Subcutaneous adipose tissue (tissue), 4 donors: ENCODE measurements around the gene KIRREL3. TPM values are rescaled to one million over a fixed set of nuclear protein-coding genes. Genes with fewer than 3 reads are reported as not detected.

Experiments
- total RNA-seq, 4 donors: library from RNA; depleted of rRNA; stranded (reverse); fragments of >200 nt; gene quantifications; one replicate each; pipeline ENCODE4 v1.1.0, GENCODE V29; 2016
- TF ChIP-seq, protein P1 (sequence below): fragments of 450-650 bp; IDR thresholded peaks from one replicate; pipeline ENCODE4 v1.5.1; 2016; ENCODE audit warnings: low read depth, mild to moderate bottlenecking, control low read depth, antibody characterized with exemption, moderate library complexity

The KIRREL3 gene
- total RNA-seq, 4 donors from 2014 or later: not detected

DNA sequence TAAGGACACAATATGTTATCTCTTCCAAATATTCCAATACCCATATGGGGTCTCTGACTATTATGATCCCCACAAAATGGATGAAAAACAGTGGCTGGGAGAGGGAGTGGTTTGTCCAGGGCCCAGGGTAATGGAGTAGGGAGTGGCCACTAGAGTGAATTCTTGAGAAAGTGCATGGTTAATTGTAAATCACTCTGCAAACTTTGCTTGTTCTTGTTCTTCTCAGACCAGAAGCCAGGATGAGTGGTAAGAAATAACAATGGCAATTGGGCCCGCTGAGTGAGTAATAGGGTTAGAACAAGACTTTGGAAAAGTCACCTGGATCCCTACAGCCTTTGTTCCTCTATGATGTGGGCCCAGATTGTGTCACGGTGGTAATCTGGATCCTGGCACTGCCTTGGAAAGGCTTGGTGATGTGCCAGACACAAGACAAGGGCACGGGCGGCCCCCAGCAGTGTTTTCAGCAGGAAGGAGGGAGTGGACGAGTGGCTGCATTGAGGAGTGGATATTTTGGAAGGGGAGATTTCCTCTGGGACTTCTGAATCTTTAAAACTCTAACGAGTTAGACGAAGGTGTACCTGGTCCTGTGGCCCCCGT, 18.2 kb upstream of the KIRREL3 start:
- TF ChIP-seq, protein P1, sequence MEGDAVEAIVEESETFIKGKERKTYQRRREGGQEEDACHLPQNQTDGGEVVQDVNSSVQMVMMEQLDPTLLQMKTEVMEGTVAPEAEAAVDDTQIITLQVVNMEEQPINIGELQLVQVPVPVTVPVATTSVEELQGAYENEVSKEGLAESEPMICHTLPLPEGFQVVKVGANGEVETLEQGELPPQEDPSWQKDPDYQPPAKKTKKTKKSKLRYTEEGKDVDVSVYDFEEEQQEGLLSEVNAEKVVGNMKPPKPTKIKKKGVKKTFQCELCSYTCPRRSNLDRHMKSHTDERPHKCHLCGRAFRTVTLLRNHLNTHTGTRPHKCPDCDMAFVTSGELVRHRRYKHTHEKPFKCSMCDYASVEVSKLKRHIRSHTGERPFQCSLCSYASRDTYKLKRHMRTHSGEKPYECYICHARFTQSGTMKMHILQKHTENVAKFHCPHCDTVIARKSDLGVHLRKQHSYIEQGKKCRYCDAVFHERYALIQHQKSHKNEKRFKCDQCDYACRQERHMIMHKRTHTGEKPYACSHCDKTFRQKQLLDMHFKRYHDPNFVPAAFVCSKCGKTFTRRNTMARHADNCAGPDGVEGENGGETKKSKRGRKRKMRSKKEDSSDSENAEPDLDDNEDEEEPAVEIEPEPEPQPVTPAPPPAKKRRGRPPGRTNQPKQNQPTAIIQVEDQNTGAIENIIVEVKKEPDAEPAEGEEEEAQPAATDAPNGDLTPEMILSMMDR: no peak

DNA sequence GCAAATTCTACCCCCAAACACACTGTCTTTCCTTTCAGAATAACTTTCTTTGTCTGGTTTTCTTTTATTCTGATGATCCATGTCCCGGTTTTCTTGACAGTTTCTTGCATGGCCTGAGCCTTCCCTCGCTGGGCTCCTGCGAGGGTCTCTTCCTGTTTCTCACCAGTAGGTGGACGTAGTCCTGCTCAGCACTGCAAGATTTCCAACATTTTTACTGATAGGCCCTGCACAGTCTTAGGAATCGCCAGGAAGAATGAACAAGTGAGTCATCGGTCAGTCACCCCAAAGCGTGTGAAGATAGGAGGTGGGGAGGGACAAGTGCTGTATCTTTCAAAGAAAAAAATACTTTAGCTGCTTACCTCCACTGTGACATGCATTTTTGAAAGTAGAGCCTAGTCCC, 16.9 kb upstream of the KIRREL3 start:
- TF ChIP-seq, protein P1: no peak

DNA sequence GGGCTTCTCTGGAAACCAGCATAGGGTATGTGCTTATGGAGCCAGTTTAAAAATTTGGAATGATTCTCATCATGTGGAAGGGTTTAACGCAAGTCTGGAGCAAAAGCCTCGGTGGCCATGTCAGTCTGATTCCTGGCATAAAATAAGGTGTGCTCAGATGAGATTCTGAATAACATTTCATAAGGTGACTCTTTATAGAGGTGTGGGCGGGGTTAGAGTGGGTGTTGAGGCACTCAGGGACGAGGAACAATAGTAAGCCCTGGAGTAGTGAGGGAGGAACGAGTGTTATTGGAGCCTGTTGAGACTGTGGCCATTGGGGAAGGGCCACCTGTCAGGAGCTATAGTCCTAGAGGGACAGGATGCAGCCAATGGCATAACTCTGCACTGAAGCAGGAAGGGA, 13.0 kb upstream of the KIRREL3 start:
- TF ChIP-seq, protein P1: no peak

DNA sequence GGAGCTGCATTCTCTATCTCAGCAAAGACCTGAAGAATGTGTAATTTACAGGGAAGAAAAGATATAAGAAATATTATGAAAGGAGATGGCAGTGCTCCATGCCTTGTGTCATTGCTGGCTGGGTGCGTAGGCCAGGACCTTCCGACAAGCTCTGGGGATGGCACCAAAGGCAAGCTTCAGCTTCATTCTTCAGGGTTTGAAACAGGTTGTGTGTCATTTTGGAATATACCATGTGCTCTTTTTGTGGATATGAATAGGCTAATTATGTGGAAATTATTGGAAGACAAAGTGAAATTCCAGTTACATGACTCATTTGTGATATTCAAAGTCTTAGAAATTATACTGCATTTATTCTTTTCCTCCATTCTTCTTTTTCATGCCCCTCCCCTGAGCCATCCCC, 5.7 kb upstream of the KIRREL3 start:
- TF ChIP-seq, protein P1: no peak

DNA sequence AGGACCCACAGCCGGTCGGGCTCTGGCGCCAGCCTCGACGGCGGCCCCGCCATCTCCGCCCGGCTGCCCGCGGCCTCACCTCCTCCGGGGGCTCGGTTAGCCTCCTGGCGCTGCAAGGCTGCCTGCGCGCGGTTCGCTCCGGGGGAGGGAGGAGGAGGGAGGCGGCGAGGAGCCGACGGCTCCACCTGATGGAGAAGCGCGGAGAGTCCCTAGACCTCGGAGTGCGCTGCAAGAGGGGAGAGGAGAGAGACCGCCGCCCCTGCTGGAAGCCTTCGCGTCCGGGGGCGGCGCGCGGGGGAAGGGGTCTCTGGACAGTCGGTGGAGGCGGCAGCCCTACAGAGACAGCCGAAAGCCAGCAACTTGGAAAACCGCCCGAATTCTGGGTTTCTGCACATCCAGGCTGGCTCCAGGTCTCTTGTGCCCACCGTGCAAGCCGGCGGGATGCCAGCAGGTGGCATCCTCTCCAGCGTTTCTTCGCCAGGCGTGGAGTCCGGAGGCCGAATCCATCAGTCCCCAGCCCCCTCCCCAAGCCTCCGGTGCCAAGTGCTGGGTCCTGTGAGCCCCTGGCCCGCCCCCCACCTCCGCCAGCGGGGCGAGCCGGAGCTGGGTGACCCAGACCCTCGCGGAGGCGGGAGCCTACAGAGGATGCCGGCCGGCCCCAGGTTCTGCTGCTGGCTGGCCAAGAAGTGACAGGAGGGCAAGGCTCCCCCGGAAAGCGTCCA, 2.9 kb upstream of the KIRREL3 start:
- TF ChIP-seq, protein P1: no peak

DNA sequence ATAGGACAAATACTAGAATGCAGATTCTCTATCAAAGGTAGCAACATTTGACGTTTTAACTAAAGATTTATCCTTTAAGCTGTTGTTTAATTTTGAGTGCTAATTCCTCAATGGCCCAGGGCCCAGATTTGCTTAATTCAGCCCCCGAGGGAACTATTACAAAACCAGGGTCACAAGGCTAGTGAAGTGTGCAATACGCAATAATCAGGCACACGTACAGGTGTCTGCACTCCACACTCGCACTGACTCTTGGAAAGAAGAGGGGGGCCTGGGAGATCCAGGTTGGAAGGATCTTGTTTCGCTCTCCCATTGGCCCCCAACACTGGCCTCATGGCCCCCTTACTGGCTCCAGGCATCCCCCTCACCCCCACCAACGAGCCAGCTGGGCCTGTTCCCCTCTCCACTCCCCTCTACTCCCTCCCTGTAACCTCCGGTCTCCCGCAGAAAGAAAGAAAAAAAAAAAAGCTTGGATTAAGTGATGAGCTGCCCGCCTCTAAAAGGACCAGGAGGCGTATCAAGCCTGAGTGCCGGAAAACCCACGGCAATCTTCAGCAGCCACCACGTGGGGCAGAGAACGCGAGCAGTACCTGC, 2.2 kb upstream of the KIRREL3 start:
- TF ChIP-seq, protein P1: no peak

DNA sequence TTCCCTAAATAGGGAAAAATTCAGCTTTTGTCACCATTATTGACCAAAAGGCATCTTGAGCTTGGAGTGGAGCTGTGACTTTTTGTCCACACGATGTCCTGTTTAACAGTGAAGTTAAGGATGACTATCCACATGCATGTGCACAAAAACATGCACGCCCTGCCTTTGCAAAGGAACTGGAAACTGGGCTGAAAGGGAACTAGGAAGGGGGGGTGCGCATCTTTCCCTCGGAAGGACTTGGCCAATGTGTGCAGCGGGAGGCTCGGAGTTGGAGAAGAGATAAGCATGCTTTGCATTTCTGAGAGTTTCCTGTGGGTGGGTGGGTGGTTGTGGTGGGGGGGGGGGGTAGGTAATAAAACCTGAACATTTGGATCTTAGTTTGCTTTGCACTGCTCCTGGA, 411 bp upstream of the KIRREL3 start:
- TF ChIP-seq, protein P1: no peak
